ENCODE results near the gene ASCC2. TPM values are rescaled to one million over a fixed set of nuclear protein-coding genes. Genes with fewer than 3 reads are reported as not detected.
A peak's percentile ranks its signal among the peaks of the same experiment; 100 is the strongest.

ASCC2 gene
- total RNA-seq, 1 experiment from 2014 or later: 54.9 TPM

DNA sequence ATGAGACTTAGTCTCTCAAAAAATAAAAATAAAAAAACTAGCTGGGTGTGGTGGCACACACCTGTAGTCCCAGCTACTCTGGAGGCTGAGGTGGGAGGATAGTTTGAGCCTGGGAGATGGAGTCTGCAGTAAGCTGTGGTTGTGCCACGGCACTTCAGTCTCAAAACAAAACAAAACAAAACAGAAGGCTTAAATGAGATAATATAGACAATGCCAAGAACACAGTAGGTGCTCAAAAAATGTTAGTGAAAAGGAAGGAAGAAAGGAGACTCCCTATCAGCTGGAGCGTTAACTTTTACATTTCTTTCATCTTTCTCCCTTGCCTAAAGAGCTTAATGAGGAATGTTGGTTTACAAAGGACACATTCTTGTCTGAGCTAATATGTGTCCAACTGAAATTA is 4.1 kb upstream of the ASCC2 start:
- ChIA-PET CTCF (no interaction called here), POLR2A (ENCODE audit: low non-redundant PET) (no interaction called here)
- Histone ChIP-seq H3K9me3 (ENCODE audit: low read depth, low read length, poor library complexity, severe bottlenecking) (no peaks in the 10 kb centered on the region), H3K4me3 (ENCODE audit: low read depth, low read length, poor library complexity, severe bottlenecking) (no peak overlapping the region), H3K27ac (ENCODE audit: low read depth, low read length, poor library complexity, severe bottlenecking) (no peak overlapping the region), H3K4me1 (ENCODE audit: insufficient read depth, low read length, poor library complexity, severe bottlenecking) (peaks cover 10% of the 10 kb centered on the region), H3K36me3 (ENCODE audit: insufficient read depth, low read length, poor library complexity, severe bottlenecking) (no peaks in the 10 kb centered on the region), H3K27me3 (replicated peaks; ENCODE audit: insufficient read depth, low read depth, low read length, poor library complexity) (no peaks in the 10 kb centered on the region)
- BruUV-seq (replicated peaks): no TSS peak
- no peak for TF ChIP-seq EZH2 (IDR thresholded peaks at IDR 0.05; ENCODE audit: borderline replicate concordance, low read depth, low read length, poor library complexity, severe bottlenecking)
- TF ChIP-seq, protein P1, sequence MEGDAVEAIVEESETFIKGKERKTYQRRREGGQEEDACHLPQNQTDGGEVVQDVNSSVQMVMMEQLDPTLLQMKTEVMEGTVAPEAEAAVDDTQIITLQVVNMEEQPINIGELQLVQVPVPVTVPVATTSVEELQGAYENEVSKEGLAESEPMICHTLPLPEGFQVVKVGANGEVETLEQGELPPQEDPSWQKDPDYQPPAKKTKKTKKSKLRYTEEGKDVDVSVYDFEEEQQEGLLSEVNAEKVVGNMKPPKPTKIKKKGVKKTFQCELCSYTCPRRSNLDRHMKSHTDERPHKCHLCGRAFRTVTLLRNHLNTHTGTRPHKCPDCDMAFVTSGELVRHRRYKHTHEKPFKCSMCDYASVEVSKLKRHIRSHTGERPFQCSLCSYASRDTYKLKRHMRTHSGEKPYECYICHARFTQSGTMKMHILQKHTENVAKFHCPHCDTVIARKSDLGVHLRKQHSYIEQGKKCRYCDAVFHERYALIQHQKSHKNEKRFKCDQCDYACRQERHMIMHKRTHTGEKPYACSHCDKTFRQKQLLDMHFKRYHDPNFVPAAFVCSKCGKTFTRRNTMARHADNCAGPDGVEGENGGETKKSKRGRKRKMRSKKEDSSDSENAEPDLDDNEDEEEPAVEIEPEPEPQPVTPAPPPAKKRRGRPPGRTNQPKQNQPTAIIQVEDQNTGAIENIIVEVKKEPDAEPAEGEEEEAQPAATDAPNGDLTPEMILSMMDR (conservative IDR thresholded peaks at IDR 0.05; ENCODE audit: low read depth, low read length): no peak
- no peak for DNase-seq (ENCODE audit: low spot score)
- intact Hi-C loops (cut with micrococcal nuclease; ENCODE audit: unreplicated experiment): no loop called here

DNA sequence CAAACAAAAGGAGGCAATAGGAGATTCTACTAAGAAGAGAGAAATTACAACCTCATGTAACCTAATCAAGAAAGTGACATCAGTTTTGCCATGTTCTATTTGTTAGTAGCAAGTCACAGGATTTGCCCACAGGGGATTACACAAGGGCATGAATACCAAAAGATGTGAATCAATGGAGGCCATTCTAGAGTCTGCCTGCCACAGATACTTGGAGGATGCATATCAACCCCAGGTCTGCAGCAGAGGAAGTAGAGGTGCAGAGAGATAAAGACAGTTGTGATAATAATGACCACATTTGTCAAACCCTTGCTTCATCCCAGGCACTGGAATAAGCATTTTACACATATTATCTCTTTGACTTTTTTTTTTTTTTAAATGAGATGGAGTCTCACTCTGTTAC is 2.4 kb upstream of the ASCC2 start:
- H3K27me3 ChIP-seq (replicated peaks; ENCODE audit: insufficient read depth, low read depth, low read length, poor library complexity): no peaks in the 10 kb centered on the region
- no peak overlapping the region for H3K4me3 ChIP-seq (ENCODE audit: low read depth, low read length, poor library complexity, severe bottlenecking)
- no peak for TF ChIP-seq EZH2 (IDR thresholded peaks at IDR 0.05; ENCODE audit: borderline replicate concordance, low read depth, low read length, poor library complexity, severe bottlenecking)
- TF ChIP-seq, protein P1 (conservative IDR thresholded peaks at IDR 0.05; ENCODE audit: low read depth, low read length): no peak
- intact Hi-C loops (cut with micrococcal nuclease; ENCODE audit: unreplicated experiment): no loop called here
- no TSS peak for BruUV-seq (replicated peaks)
- DNase-seq (ENCODE audit: low spot score): no peak
- H3K9me3 ChIP-seq (ENCODE audit: low read depth, low read length, poor library complexity, severe bottlenecking): no peaks in the 10 kb centered on the region
- no peak overlapping the region for H3K27ac ChIP-seq (ENCODE audit: low read depth, low read length, poor library complexity, severe bottlenecking)
- POLR2A ChIA-PET (ENCODE audit: low non-redundant PET): no interaction called here
- CTCF ChIA-PET: no interaction called here
- H3K4me1 ChIP-seq (ENCODE audit: insufficient read depth, low read length, poor library complexity, severe bottlenecking): peaks cover 12% of the 10 kb centered on the region
- no peaks in the 10 kb centered on the region for H3K36me3 ChIP-seq (ENCODE audit: insufficient read depth, low read length, poor library complexity, severe bottlenecking)

DNA sequence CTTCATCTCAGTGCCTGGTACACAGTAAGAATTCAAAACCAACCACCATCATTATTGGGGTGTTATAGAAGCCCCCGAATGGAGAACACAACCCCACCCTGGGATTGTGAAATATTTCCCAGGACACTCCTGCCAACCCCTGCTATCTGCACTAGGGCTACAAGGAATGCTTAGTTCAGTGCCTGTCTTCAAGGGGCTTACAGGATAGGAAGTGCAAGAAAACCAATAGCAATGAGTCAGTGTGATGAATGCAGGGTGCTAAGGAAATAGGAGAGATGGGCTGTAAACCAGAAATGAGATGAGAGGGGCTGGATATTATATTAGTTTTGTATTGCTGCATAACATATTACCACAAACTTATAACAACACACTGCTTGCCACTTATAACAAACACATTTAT is 965 bp upstream of the ASCC2 start:
- Histone ChIP-seq H3K27me3 (replicated peaks; ENCODE audit: insufficient read depth, low read depth, low read length, poor library complexity) (no peaks in the 10 kb centered on the region), H3K9me3 (ENCODE audit: low read depth, low read length, poor library complexity, severe bottlenecking) (no peaks in the 10 kb centered on the region), H3K4me1 (ENCODE audit: insufficient read depth, low read length, poor library complexity, severe bottlenecking) (peaks cover 12% of the 10 kb centered on the region), H3K36me3 (ENCODE audit: insufficient read depth, low read length, poor library complexity, severe bottlenecking) (no peaks in the 10 kb centered on the region), H3K4me3 (ENCODE audit: low read depth, low read length, poor library complexity, severe bottlenecking) (peak overlapping the region; percentile 77), H3K27ac (ENCODE audit: low read depth, low read length, poor library complexity, severe bottlenecking) (peak overlapping the region; percentile 78)
- DNase-seq (ENCODE audit: low spot score): no peak
- intact Hi-C loops (cut with micrococcal nuclease; ENCODE audit: unreplicated experiment): no loop called here
- CTCF ChIA-PET: no interaction called here
- POLR2A ChIA-PET (ENCODE audit: low non-redundant PET): no interaction called here
- TF ChIP-seq, protein P1 (conservative IDR thresholded peaks at IDR 0.05; ENCODE audit: low read depth, low read length): no peak
- TF ChIP-seq EZH2 (IDR thresholded peaks at IDR 0.05; ENCODE audit: borderline replicate concordance, low read depth, low read length, poor library complexity, severe bottlenecking): no peak
- BruUV-seq (replicated peaks): no TSS peak
